Measurements from ENCODE around the gene PMEPA1.
A peak's percentile ranks its signal among the peaks of the same experiment; 100 is the strongest.

The PMEPA1 gene

DNA sequence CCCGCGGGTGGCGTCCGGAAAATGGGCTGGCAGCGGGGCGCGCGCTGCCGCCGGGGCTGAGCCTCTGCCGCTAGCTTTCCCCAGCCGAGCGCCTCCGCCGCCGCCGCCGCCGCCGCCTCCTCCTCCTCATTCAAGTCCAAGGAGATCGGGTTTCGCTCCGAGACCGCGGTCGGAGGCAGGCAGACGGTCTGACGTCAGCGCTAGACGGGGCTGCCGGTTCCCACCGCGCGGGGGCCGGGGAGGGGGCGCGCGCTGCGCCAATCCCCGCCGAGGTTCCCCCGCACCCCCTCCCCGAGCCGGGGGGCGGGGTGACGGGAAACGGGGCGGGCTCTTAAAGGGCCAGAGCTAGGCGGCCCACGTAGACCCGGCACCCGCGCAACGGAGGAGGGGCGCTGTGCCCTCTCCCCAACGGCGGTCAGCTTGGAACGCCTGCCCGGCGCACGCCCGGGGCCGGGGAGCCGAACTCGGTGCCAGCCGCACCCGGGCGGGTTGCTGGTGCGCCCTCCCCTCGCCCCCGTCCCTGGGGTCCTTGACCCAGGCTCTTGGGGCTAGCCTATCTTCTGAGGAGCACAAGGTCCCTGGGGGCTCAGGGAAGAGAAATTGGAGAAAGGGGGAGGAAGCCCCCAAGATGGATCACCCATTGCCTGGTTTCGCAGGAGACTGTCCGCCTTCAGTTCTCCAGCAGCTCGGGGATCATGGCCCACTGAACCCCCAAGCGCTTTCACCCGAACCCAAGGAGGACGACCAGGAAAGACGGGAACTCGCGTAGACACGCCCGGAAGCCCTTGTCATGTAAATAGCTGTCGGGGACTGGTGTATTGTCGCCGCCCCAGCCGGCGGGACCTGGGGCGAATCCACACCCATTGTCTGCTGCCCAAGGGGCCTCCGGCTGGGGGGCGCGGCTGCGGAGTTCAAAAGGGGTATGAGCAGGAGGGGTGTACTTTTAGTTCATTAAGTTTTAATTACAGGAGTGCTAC is at the start of gene PMEPA1:
Gene PMEPA1 (minus strand): TSS at position 193 of the 977 bp plus-strand sequence. CDS start 433 bp downstream, outside the sequence.
- Histone ChIP-seq H3K27me3 (ENCODE audit: control insufficient read depth in 1 of 2, insufficient read depth in 2 of 2, low read length in 2 of 2) (peaks cover 0 to 23% of the 10 kb centered on the region in 2 donors), H3K9me3 (ENCODE audit: control insufficient read depth in 1 of 2, low read length in 2 of 2) (no peaks in the 10 kb centered on the region), H3K27ac (ENCODE audit: low read depth, low read length) (peak within 1 kb of the TSS; percentile 78), H3K9ac (ENCODE audit: low read depth in 1 of 2, low read length in 2 of 2) (peak within 1 kb of the TSS; percentile 79 to 84), H3K4me3 (ENCODE audit: low read depth in 1 of 2, low read length in 2 of 2) (peak within 1 kb of the TSS; percentile 79 to 87), H3K4me1 (ENCODE audit: control insufficient read depth in 1 of 2, insufficient read depth in 2 of 2, low read length in 2 of 2) (peaks cover 13 to 18% of the 10 kb centered on the region in 2 donors), H3K36me3 (ENCODE audit: control insufficient read depth in 1 of 2, insufficient read depth in 2 of 2, low read length in 2 of 2) (no peaks in the 10 kb centered on the region)

- Histone ChIP-seq H3K4me1 (ENCODE audit: control insufficient read depth in 1 of 2, insufficient read depth in 2 of 2, low read length in 2 of 2) (no peaks in the 10 kb centered on the region), H3K36me3 (ENCODE audit: control insufficient read depth in 1 of 2, insufficient read depth in 2 of 2, low read length in 2 of 2) (no peaks in the 10 kb centered on the region), H3K9ac (ENCODE audit: low read depth in 1 of 2, low read length in 2 of 2) (no peak overlapping the region), H3K9me3 (ENCODE audit: control insufficient read depth in 1 of 2, low read length in 2 of 2) (no peaks in the 10 kb centered on the region), H3K27me3 (ENCODE audit: control insufficient read depth in 1 of 2, insufficient read depth in 2 of 2, low read length in 2 of 2) (peaks cover 7 to 8% of the 10 kb centered on the region in 2 donors), H3K4me3 (ENCODE audit: low read depth in 1 of 2, low read length in 2 of 2) (no peak overlapping the region), H3K27ac (ENCODE audit: low read depth, low read length) (no peak overlapping the region)
These were observed 48.0 kb upstream of the PMEPA1 start for GRCh38 chr20:57757767-57758166.

GRCh38 chr20:57756921-57757320 is 47.1 kb upstream of the PMEPA1 start:
- Histone ChIP-seq H3K4me1 (ENCODE audit: control insufficient read depth in 1 of 2, insufficient read depth in 2 of 2, low read length in 2 of 2) (no peaks in the 10 kb centered on the region), H3K4me3 (ENCODE audit: low read depth in 1 of 2, low read length in 2 of 2) (no peak overlapping the region), H3K27me3 (ENCODE audit: control insufficient read depth in 1 of 2, insufficient read depth in 2 of 2, low read length in 2 of 2) (peaks cover 4 to 7% of the 10 kb centered on the region in 2 donors), H3K27ac (ENCODE audit: low read depth, low read length) (no peak overlapping the region), H3K36me3 (ENCODE audit: control insufficient read depth in 1 of 2, insufficient read depth in 2 of 2, low read length in 2 of 2) (no peaks in the 10 kb centered on the region), H3K9me3 (ENCODE audit: control insufficient read depth in 1 of 2, low read length in 2 of 2) (no peaks in the 10 kb centered on the region), H3K9ac (ENCODE audit: low read depth in 1 of 2, low read length in 2 of 2) (no peak overlapping the region)

- peaks cover 11% of the 10 kb centered on the region in 2 donors for H3K27me3 ChIP-seq (ENCODE audit: control insufficient read depth in 1 of 2, insufficient read depth in 2 of 2, low read length in 2 of 2)
- no peaks in the 10 kb centered on the region for H3K36me3 ChIP-seq (ENCODE audit: control insufficient read depth in 1 of 2, insufficient read depth in 2 of 2, low read length in 2 of 2)
- no peak overlapping the region for H3K9ac ChIP-seq (ENCODE audit: low read depth in 1 of 2, low read length in 2 of 2)
- H3K27ac ChIP-seq (ENCODE audit: low read depth, low read length): no peak overlapping the region
- H3K4me3 ChIP-seq (ENCODE audit: low read depth in 1 of 2, low read length in 2 of 2): no peak overlapping the region
- no peaks in the 10 kb centered on the region for H3K4me1 ChIP-seq (ENCODE audit: control insufficient read depth in 1 of 2, insufficient read depth in 2 of 2, low read length in 2 of 2)
- H3K9me3 ChIP-seq (ENCODE audit: control insufficient read depth in 1 of 2, low read length in 2 of 2): no peaks in the 10 kb centered on the region
These were observed 46.4 kb upstream of the PMEPA1 start for GRCh38 chr20:57756213-57756612.

GRCh38 chr20:57755609-57756008 is 45.8 kb upstream of the PMEPA1 start:
- no peak overlapping the region for H3K9ac ChIP-seq (ENCODE audit: low read depth in 1 of 2, low read length in 2 of 2)
- peaks cover 14% of the 10 kb centered on the region in 2 donors for H3K27me3 ChIP-seq (ENCODE audit: control insufficient read depth in 1 of 2, insufficient read depth in 2 of 2, low read length in 2 of 2)
- H3K4me1 ChIP-seq (ENCODE audit: control insufficient read depth in 1 of 2, insufficient read depth in 2 of 2, low read length in 2 of 2): no peaks in the 10 kb centered on the region
- no peaks in the 10 kb centered on the region for H3K9me3 ChIP-seq (ENCODE audit: control insufficient read depth in 1 of 2, low read length in 2 of 2)
- no peak overlapping the region for H3K27ac ChIP-seq (ENCODE audit: low read depth, low read length)
- H3K36me3 ChIP-seq (ENCODE audit: control insufficient read depth in 1 of 2, insufficient read depth in 2 of 2, low read length in 2 of 2): no peaks in the 10 kb centered on the region
- no peak overlapping the region for H3K4me3 ChIP-seq (ENCODE audit: low read depth in 1 of 2, low read length in 2 of 2)

- H3K27ac ChIP-seq (ENCODE audit: low read depth, low read length): no peak overlapping the region
- no peaks in the 10 kb centered on the region for H3K9me3 ChIP-seq (ENCODE audit: control insufficient read depth in 1 of 2, low read length in 2 of 2)
- H3K4me1 ChIP-seq (ENCODE audit: control insufficient read depth in 1 of 2, insufficient read depth in 2 of 2, low read length in 2 of 2): peaks cover 0 to 4% of the 10 kb centered on the region in 2 donors
- H3K4me3 ChIP-seq (ENCODE audit: low read depth in 1 of 2, low read length in 2 of 2): no peak overlapping the region
- no peaks in the 10 kb centered on the region for H3K36me3 ChIP-seq (ENCODE audit: control insufficient read depth in 1 of 2, insufficient read depth in 2 of 2, low read length in 2 of 2)
- H3K9ac ChIP-seq (ENCODE audit: low read depth in 1 of 2, low read length in 2 of 2): no peak overlapping the region
- peaks cover 16 to 17% of the 10 kb centered on the region in 2 donors for H3K27me3 ChIP-seq (ENCODE audit: control insufficient read depth in 1 of 2, insufficient read depth in 2 of 2, low read length in 2 of 2)
These were observed 44.4 kb upstream of the PMEPA1 start for GRCh38 chr20:57754190-57754589.

DNA sequence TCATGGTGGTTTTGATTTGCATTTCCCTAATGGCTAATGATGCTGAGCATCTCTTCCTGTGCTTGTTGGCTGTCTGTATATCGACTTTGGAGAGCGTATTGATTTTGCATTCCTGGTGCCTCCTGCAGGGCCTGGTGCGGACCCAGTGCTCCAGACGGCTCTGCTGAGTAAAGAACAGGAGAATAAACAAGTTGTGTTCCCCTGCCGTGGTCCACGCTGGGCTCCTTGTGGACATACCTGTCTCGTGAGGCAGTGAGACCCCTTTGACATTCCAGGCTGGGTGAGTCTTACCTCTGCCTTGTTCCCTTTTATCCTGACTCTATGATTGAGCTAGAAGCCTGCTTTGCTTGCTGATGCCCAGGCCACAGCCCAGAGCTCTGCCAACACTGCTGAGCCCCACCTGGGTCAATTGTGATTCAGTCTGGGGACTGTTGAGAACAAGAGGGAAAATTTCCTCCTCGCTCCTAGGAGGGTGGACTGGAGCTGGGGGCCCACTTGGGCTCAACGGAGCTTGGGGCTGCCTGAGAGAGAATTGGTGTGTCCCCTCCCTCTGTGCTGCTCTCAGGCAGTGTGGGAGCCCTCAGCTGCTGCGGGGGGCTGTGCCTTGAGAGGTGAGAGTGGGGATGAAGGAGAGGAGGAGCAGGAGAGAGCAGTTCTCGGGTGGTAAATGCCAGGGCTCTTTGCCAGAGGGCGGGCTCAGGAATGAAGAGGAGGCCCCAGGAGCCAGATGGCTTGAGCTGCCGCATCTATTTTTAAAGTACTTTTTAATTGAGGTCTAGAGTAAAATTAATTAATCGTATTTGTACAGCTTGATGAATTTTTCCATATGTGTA is 43.7 kb upstream of the PMEPA1 start:
- peaks cover 6 to 10% of the 10 kb centered on the region in 2 donors for H3K4me1 ChIP-seq (ENCODE audit: control insufficient read depth in 1 of 2, insufficient read depth in 2 of 2, low read length in 2 of 2)
- H3K36me3 ChIP-seq (ENCODE audit: control insufficient read depth in 1 of 2, insufficient read depth in 2 of 2, low read length in 2 of 2): no peaks in the 10 kb centered on the region
- no peak overlapping the region for H3K27ac ChIP-seq (ENCODE audit: low read depth, low read length)
- H3K9me3 ChIP-seq (ENCODE audit: control insufficient read depth in 1 of 2, low read length in 2 of 2): no peaks in the 10 kb centered on the region
- H3K4me3 ChIP-seq (ENCODE audit: low read depth in 1 of 2, low read length in 2 of 2): no peak overlapping the region
- H3K9ac ChIP-seq (ENCODE audit: low read depth in 1 of 2, low read length in 2 of 2): no peak overlapping the region
- H3K27me3 ChIP-seq (ENCODE audit: control insufficient read depth in 1 of 2, insufficient read depth in 2 of 2, low read length in 2 of 2): peaks cover 22 to 23% of the 10 kb centered on the region in 2 donors

DNA sequence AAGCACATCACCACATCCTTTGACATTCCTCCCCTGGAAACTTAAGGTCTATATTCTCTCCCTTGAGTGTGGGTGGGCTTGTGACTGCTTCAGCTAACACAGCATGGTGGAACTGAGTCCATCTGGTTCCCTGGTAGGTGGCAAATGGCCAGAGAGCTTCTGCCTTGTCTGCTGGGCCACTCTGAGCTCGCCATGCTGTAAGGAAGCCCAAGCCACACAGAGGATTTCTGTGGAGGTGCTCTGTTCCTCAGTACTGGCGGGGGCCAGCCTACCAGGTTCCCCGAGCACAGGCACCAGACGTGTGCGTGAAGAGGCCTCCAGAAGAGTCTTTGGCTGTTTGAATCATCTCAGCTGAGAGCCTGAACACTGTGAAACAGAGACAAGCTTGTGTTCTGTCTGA is 41.6 kb upstream of the PMEPA1 start:
- Histone ChIP-seq H3K4me1 (ENCODE audit: control insufficient read depth in 1 of 2, insufficient read depth in 2 of 2, low read length in 2 of 2) (peaks cover 9 to 17% of the 10 kb centered on the region in 2 donors), H3K27ac (ENCODE audit: low read depth, low read length) (no peak overlapping the region), H3K4me3 (ENCODE audit: low read depth in 1 of 2, low read length in 2 of 2) (no peak overlapping the region), H3K27me3 (ENCODE audit: control insufficient read depth in 1 of 2, insufficient read depth in 2 of 2, low read length in 2 of 2) (peaks cover 22 to 38% of the 10 kb centered on the region in 2 donors), H3K9ac (ENCODE audit: low read depth in 1 of 2, low read length in 2 of 2) (no peak overlapping the region), H3K9me3 (ENCODE audit: control insufficient read depth in 1 of 2, low read length in 2 of 2) (no peaks in the 10 kb centered on the region), H3K36me3 (ENCODE audit: control insufficient read depth in 1 of 2, insufficient read depth in 2 of 2, low read length in 2 of 2) (no peaks in the 10 kb centered on the region)

GRCh38 chr20:57749869-57750268 is 40.1 kb upstream of the PMEPA1 start:
- no peak overlapping the region for H3K27ac ChIP-seq (ENCODE audit: low read depth, low read length)
- H3K36me3 ChIP-seq (ENCODE audit: control insufficient read depth in 1 of 2, insufficient read depth in 2 of 2, low read length in 2 of 2): no peaks in the 10 kb centered on the region
- H3K27me3 ChIP-seq (ENCODE audit: control insufficient read depth in 1 of 2, insufficient read depth in 2 of 2, low read length in 2 of 2): peaks cover 22 to 42% of the 10 kb centered on the region in 2 donors
- no peaks in the 10 kb centered on the region for H3K9me3 ChIP-seq (ENCODE audit: control insufficient read depth in 1 of 2, low read length in 2 of 2)
- H3K9ac ChIP-seq (ENCODE audit: low read depth in 1 of 2, low read length in 2 of 2): no peak overlapping the region
- no peak overlapping the region for H3K4me3 ChIP-seq (ENCODE audit: low read depth in 1 of 2, low read length in 2 of 2)
- H3K4me1 ChIP-seq (ENCODE audit: control insufficient read depth in 1 of 2, insufficient read depth in 2 of 2, low read length in 2 of 2): peaks cover 11 to 17% of the 10 kb centered on the region in 2 donors

All from duodenal mucosa (tissue), 2 donors.